GM18505 (cell line): ENCODE data around the gene DNAJC7.

ENCODE experiments used
- ATAC-seq: cut with Tn5 transposase; IDR thresholded peaks from one replicate; pipeline ENCODE4 v1.9.1; 2021; ENCODE audit not compliant: unreplicated experiment
- POLR2A ChIP-seq: IDR thresholded peaks from 4 replicates; pipeline ENCODE4 v1.6.1; 2011; ENCODE audit warnings: borderline replicate concordance; ENCODE audit not compliant: insufficient read depth, insufficient read length; ENCODE audit errors: extremely low read depth

Gene DNAJC7

DNA sequence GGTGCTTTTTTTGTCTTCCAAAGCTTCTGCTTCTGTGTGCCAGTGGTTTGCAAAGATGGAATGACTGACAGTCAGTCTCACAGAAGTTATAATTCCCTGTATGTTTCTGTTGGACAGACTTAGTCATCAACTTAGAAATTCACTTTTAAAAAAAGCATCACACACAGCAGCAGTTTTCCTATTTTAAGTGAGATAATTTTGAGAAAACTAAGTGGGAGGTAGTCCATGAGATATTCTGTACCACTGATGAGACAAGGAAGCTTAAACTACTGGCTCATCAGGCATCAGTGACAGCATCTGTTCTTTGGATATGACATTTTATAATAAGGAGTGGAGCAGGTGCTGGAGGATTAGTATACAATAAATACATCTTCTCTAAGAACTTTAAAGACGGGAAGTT is 30.6 kb downstream of the DNAJC7 start:
- ATAC-seq, result no peak
- no peak for TF ChIP-seq POLR2A

GRCh38 chr17:41985919-41986318 is 31.3 kb downstream of the DNAJC7 start:
- no peak for ATAC-seq
- TF ChIP-seq POLR2A, result no peak

DNA sequence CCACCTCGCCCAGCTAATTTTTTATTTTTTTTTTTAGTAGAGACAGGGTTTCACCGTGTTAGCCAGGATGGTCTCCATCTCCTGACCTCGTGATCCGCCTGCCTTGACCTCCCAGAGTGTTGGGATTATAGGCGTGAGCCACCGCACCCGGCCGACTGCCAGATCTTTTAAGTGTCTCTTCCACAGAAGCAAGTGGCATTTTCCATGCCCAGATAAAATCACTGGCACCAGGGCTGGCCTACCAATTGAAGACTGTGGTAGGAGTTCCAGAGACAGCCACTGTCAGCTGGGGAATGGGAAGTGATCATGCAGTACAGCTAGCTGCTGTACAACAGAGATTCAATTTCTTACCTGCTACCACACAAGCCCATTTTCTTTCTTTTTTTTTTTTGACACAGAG is 32.8 kb downstream of the DNAJC7 start:
- ATAC-seq, result no peak
- no peak for TF ChIP-seq POLR2A

DNA sequence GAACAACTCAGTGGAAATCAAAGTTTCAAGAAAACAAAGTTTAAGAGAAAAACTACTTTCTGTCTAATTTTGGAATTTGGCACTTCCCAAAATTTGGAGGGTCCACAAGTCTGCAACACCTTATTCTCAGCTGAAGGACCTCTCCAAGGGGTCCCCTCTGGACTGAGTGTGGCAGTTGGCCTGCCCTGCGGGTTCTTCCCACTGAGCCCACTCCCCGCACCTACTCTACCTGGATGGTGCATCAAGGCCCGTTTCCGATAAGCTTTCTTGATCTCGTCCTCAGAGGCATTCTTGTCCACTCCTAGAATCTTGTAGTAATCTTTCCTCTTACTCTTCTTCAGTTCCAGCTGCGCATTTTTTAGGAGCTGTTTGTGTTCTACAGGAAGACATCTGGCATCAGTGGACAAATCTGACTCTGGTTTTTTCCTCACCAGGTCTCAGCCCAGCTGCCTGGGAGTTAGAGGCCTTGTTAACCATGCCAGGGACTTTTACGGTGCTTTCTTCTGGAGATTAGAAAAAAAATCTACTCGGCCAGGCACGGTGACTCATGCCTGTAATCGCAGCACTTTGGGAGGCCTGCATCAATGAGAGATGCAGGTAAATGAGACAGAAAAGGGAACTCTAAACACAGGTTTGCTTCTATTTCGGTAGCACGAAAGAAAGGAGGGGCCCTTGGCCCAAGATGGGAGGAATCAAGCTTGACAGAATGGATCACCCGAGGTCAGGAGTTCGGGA is 35.0 kb downstream of the DNAJC7 start:
- no peak for TF ChIP-seq POLR2A
- ATAC-seq, result no peak

GRCh38 chr17:41977991-41978390 is 39.2 kb downstream of the DNAJC7 start:
- ATAC-seq, result no peak
- peak; percentile 22 for TF ChIP-seq POLR2A

DNA sequence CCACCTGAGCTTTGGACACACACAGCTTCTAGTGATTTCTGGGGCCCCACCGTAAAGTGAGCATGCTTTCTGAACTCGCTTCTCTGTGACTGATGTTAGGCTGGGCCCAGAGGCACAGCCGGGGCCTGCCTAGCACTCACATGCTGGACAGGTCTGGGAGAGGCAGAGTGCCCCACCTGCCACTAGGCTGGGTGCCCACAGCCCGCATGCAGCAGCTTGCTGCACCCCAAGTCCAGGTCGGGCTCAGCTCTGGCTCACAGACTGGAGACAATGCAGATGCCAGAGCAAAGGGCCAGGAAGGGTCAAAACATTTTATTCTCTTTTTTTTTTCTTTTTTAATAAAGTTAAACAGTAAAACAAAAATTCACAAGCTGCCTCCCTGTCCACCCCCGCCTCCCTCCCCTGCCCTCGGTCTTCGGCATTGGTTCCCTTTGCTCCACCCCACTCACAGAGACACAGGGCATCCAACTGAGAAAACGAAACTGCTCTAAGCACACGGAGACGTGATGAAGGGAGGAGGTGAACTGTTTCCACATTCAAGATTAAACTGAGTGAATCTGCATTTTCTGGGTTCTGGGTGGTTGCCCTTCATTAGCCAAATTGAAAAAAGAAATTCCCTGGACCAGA is 41.0 kb downstream of the DNAJC7 start:
- no peak for TF ChIP-seq POLR2A
- no peak for ATAC-seq

DNA sequence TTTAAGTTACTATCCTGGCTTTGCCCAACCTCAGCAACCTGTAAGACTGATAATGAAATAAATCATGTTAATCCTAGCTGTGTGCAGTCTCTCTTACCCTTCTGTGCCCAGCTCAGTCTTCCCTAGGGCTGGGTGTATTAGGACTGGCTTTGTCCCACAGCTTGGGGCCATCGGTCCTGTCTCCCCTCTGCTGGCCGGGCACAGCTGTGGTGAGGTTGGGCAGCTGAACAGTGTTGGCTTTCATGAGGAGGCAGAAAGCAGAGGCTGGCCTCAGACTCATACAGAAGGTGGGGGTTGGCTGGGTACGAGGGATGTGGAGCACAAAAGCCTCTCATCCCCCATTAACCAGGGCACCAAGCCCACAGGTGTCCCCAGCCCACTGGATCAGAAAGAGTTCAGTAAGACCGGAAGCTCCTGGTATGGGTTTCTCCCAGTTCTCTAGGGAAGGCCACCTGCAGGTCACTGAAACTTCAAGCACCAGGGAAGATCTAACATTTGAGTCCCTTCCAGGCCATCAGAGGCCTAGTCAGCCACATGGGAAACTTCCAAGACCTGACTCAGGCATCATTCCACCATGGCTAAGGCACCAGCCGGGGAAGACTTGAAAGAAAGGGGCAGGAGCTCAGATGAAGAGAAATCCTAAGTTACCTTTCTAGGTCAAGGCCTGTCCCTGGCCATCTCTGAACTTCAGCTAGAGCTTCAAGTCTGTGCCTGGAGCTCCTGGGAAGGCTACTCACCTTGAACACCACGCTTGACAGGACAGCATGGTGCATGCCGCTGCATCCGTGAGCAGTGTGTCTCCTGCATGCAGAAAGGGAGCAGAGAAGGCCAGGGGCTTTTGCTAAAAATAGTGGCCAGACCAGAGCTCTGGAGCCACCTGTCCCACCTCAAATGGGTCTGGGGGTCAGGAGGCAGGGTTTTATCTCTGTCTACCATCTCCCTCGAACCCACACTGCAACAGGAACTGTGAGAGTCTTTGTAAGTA is 41.8 kb downstream of the DNAJC7 start:
- TF ChIP-seq POLR2A, result no peak
- no peak for ATAC-seq

DNA sequence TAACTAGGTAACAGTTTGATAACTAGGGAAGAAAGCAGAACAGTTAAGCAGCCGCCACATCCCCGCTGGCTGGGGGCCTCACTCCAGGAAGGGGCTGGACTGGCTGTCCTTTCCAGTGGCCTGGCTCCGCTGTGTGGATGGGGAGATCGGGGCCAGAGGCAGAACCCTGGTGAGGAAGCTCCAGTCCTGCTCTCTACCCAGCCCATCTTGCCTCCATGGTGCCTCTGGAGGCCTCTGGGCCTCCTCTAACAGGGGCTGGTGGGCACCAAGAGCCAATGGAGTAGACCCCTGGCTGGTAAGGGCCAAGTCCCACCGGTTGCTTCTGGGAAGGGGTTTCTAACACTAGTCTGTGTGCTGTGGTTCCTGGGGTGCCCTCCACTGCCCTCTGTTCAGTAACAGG is 42.6 kb downstream of the DNAJC7 start:
- TF ChIP-seq POLR2A, result no peak
- ATAC-seq, result no peak

DNA sequence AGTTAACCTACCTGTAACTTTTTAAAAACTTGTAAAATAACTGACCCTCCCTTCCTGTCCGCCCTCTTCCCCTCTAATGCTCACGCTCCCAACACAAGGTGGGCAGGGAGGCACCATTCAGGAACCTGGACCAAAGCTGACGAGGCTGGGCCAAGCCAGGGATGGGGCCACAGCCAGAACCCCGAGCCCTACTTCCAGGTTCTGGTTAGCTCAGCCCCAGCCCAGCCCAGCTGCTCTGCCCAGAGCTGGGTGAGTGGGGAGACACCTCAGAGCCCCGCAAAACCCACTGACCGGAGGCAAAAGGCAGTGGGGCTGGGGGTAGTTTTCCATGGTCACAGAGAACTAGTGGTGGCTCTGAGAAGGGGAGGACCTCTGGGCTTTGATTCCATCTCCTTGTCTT is 43.2 kb downstream of the DNAJC7 start:
- TF ChIP-seq POLR2A, result no peak
- no peak for ATAC-seq

- ATAC-seq, result no peak
- TF ChIP-seq POLR2A, result no peak
These were observed 43.8 kb downstream of the DNAJC7 start for GRCh38 chr17:41973408-41973811.

DNA sequence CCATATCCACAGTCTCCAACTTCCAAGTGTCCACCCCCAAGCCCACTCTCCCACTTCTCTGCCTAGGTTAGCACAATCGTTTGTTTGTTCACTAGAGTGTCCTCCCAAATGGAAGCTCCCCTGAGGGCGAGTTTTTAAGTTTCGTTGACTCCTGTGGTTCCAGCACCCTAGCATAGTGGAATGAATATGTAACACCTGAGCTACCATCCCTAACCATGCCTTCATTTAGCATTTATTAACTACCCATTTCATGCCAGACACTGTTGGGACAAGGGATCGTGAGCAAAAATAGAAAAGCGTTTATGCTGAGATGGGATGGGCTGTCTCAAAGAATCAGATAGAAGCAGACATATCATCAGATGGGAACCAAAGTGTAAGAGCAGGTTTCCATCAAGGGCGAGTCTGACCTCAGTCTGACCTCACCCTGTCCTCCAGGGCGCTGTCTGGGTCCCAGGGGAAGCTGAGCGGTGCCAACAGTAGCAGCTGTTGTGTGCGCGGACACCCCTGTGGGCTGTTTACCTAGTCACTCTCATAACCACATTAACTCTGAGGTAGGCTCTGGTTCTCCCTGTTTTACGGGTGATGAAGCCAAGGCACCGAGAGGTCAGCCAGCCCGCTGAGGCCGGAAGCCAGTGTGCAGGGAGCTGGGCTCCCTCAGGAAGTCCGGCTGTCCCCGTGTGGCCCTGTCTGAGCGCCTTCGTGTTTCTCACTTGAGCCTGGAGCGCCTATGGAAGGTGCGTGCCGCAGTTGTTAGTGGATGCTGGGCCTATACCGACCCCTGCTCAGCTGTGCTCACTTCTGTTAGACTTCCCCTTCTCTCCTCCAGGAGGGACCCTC is 44.5 kb downstream of the DNAJC7 start:
- ATAC-seq, result no peak
- no peak for TF ChIP-seq POLR2A

- no peak for TF ChIP-seq POLR2A
- ATAC-seq, result no peak
These were observed 45.3 kb downstream of the DNAJC7 start for GRCh38 chr17:41971721-41972523.

GRCh38 chr17:41970901-41971331 is 46.3 kb downstream of the DNAJC7 start:
- no peak for ATAC-seq

More at GRCh38 chr17:41970901-41971331, 46.3 kb downstream of the DNAJC7 start:
- TF ChIP-seq POLR2A, result no peak
